ENCODE measurements around the gene GPR42.

The GPR42 gene

DNA sequence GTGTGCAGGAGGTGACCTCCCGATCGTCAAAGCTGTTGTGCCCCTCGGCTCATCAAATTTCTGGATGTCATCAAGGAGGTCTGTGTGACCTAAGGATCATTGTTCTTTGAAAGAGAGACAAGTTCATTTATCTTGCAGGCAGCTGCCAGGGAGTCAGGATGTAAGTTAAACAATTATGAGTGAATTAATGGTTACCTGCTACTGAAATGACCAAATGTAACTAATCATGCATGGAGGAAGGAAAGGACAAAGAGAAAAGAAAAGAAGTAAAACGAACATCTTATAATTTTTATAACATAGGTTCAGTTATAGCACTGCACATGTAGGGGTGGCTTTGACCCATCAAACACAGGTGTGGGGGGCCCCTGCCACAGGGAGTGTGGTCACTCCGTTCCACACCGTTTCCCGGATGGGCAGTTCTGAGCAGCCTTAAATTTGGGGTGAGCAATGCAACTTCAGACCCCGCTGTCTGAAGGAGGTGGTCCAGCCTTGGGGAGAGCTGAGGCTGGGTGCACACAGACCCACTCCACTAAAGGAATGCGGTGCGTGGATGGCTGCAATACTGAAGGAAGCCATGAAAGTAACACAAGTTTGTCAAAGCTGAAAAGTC, 36.6 kb upstream of the GPR42 start:
- H3K4me1 ChIP-seq (ENCODE audit: insufficient read depth, low read length, poor library complexity, severe bottlenecking): peaks cover 10% of the 10 kb centered on the region
- H3K9me2 ChIP-seq (replicated peaks; ENCODE audit: low read depth, low read length): no peaks in the 10 kb centered on the region
- H3K9me3 ChIP-seq (ENCODE audit: insufficient read depth, low read depth, low read length): no peaks in the 10 kb centered on the region
- H3K4me2 ChIP-seq (ENCODE audit: low read depth, low read length, poor library complexity, severe bottlenecking): no peak overlapping the region
- no peaks in the 10 kb centered on the region for H3F3A ChIP-seq (ENCODE audit: low read depth)
- no peaks in the 10 kb centered on the region for H3K79me2 ChIP-seq (ENCODE audit: insufficient read depth, low read length)
- H3K27me3 ChIP-seq (ENCODE audit: insufficient read depth, low read length, poor library complexity, severe bottlenecking): no peaks in the 10 kb centered on the region
- no peaks in the 10 kb centered on the region for H3K36me3 ChIP-seq (ENCODE audit: insufficient read depth, low read length)
- H4K20me1 ChIP-seq (ENCODE audit: insufficient read depth, low read length, poor library complexity, severe bottlenecking): no peaks in the 10 kb centered on the region
- TF ChIP-seq CTCF (conservative IDR thresholded peaks at IDR 0.05; ENCODE audit: low read length) (no peak), EZH2phosphoT487 (IDR thresholded peaks at IDR 0.05; ENCODE audit: borderline replicate concordance) (no peak)
- no peak overlapping the region for H3K9ac ChIP-seq (ENCODE audit: low read depth, low read length, poor library complexity, severe bottlenecking)
- no peak overlapping the region for H2AFZ ChIP-seq (ENCODE audit: low read length)
- no peak overlapping the region for H3K4me3 ChIP-seq (ENCODE audit: low read length, poor library complexity, severe bottlenecking)

- H3K9me3 ChIP-seq (ENCODE audit: insufficient read depth, low read depth, low read length): no peaks in the 10 kb centered on the region
- no peaks in the 10 kb centered on the region for H3F3A ChIP-seq (ENCODE audit: low read depth)
- no peaks in the 10 kb centered on the region for H3K9me2 ChIP-seq (replicated peaks; ENCODE audit: low read depth, low read length)
- no peak overlapping the region for H3K9ac ChIP-seq (ENCODE audit: low read depth, low read length, poor library complexity, severe bottlenecking)
- TF ChIP-seq CTCF (conservative IDR thresholded peaks at IDR 0.05; ENCODE audit: low read length) (no peak), EZH2phosphoT487 (IDR thresholded peaks at IDR 0.05; ENCODE audit: borderline replicate concordance) (no peak)
- no peaks in the 10 kb centered on the region for H3K36me3 ChIP-seq (ENCODE audit: insufficient read depth, low read length)
- H3K4me1 ChIP-seq (ENCODE audit: insufficient read depth, low read length, poor library complexity, severe bottlenecking): peaks cover 5% of the 10 kb centered on the region
- H3K4me2 ChIP-seq (ENCODE audit: low read depth, low read length, poor library complexity, severe bottlenecking): no peak overlapping the region
- H3K27me3 ChIP-seq (ENCODE audit: insufficient read depth, low read length, poor library complexity, severe bottlenecking): no peaks in the 10 kb centered on the region
- no peaks in the 10 kb centered on the region for H3K79me2 ChIP-seq (ENCODE audit: insufficient read depth, low read length)
- H4K20me1 ChIP-seq (ENCODE audit: insufficient read depth, low read length, poor library complexity, severe bottlenecking): no peaks in the 10 kb centered on the region
- no peak overlapping the region for H2AFZ ChIP-seq (ENCODE audit: low read length)
- H3K4me3 ChIP-seq (ENCODE audit: low read length, poor library complexity, severe bottlenecking): no peak overlapping the region
Measured at GRCh38 chr19:35336166-35336955, 34.5 kb upstream of the GPR42 start.

- no peaks in the 10 kb centered on the region for H3K79me2 ChIP-seq (ENCODE audit: insufficient read depth, low read length)
- H4K20me1 ChIP-seq (ENCODE audit: insufficient read depth, low read length, poor library complexity, severe bottlenecking): no peaks in the 10 kb centered on the region
- H3K36me3 ChIP-seq (ENCODE audit: insufficient read depth, low read length): no peaks in the 10 kb centered on the region
- TF ChIP-seq CTCF (conservative IDR thresholded peaks at IDR 0.05; ENCODE audit: low read length) (no peak), EZH2phosphoT487 (IDR thresholded peaks at IDR 0.05; ENCODE audit: borderline replicate concordance) (no peak)
- no peaks in the 10 kb centered on the region for H3K27me3 ChIP-seq (ENCODE audit: insufficient read depth, low read length, poor library complexity, severe bottlenecking)
- no peaks in the 10 kb centered on the region for H3K9me2 ChIP-seq (replicated peaks; ENCODE audit: low read depth, low read length)
- peaks cover 5% of the 10 kb centered on the region for H3K4me1 ChIP-seq (ENCODE audit: insufficient read depth, low read length, poor library complexity, severe bottlenecking)
- H3F3A ChIP-seq (ENCODE audit: low read depth): no peaks in the 10 kb centered on the region
- no peak overlapping the region for H3K4me2 ChIP-seq (ENCODE audit: low read depth, low read length, poor library complexity, severe bottlenecking)
- H3K9ac ChIP-seq (ENCODE audit: low read depth, low read length, poor library complexity, severe bottlenecking): no peak overlapping the region
- H2AFZ ChIP-seq (ENCODE audit: low read length): peak overlapping the region; percentile 43; the same call in 1 of the 2 replicates
- H3K4me3 ChIP-seq (ENCODE audit: low read length, poor library complexity, severe bottlenecking): no peak overlapping the region
- H3K9me3 ChIP-seq (ENCODE audit: insufficient read depth, low read depth, low read length): no peaks in the 10 kb centered on the region
Measured at GRCh38 chr19:35337097-35337983, 33.5 kb upstream of the GPR42 start.

All from Loucy (cell line).